HCT116 (cell line): Measurements from ENCODE around the gene LRRC4C.

Source experiments
- ATF3 ChIP-seq: IDR thresholded peaks from 2 replicates; pipeline ENCODE4 v1.6.1; 2012
- CTCF ChIP-seq, 3 experiments: fragments of 200-600 bp in 1 of 3; sonication (generic) in 1 of 3; IDR thresholded peaks in 2 of 3; conservative IDR thresholded peaks in 1 of 3; 2 replicates each; pipeline ENCODE4 v1.5.1; 2012 to 2017; ENCODE audit warnings: low read depth in 2 of 3, low read length in 2 of 3, antibody characterized with exemption in 1 of 3, borderline replicate concordance in 1 of 3, control low read depth in 1 of 3, mild to moderate bottlenecking in 1 of 3, mixed read lengths in 1 of 3, mixed run types in 1 of 3, moderate library complexity in 1 of 3; ENCODE audit not compliant: insufficient read depth in 1 of 3
- EGR1 ChIP-seq: IDR thresholded peaks from 2 replicates; pipeline ENCODE4 v1.6.1; 2012; ENCODE audit warnings: low read depth
- EZH2phosphoT487 ChIP-seq: fragments of 200-600 bp; IDR thresholded peaks from 2 replicates; pipeline ENCODE4 v1.6.1; 2018; ENCODE audit warnings: antibody characterized with exemption, borderline replicate concordance
- JUND ChIP-seq: IDR thresholded peaks from 2 replicates; pipeline ENCODE4 v1.6.1; 2012
- POLR2A ChIP-seq: IDR thresholded peaks from 2 replicates; pipeline ENCODE4 v1.7.0; 2011; ENCODE audit warnings: borderline replicate concordance; ENCODE audit not compliant: insufficient read depth, insufficient read length; ENCODE audit errors: extremely low read depth
- POLR2AphosphoS5 ChIP-seq: IDR thresholded peaks from 2 replicates; pipeline ENCODE4 v1.6.1; 2011; ENCODE audit warnings: mild to moderate bottlenecking, low read depth, low read length, moderate library complexity
- REST ChIP-seq: IDR thresholded peaks from 2 replicates; pipeline ENCODE4 v1.6.1; 2012; ENCODE audit warnings: low read depth
- SIN3A ChIP-seq: IDR thresholded peaks from 2 replicates; pipeline ENCODE4 v1.6.1; 2012; ENCODE audit warnings: low read depth
- TCF7L2 ChIP-seq: IDR thresholded peaks from 2 replicates; pipeline ENCODE4 v1.7.0; 2011; ENCODE audit warnings: borderline replicate concordance, inconsistent platforms; ENCODE audit not compliant: insufficient read depth, insufficient read length; ENCODE audit errors: extremely low read depth
- YY1 ChIP-seq: IDR thresholded peaks from 2 replicates; pipeline ENCODE4 v1.6.1; 2011; ENCODE audit warnings: low read length, low read depth, moderate library complexity, mild to moderate bottlenecking; ENCODE audit not compliant: insufficient replicate concordance; ENCODE audit errors: extremely low read depth
- ZFX ChIP-seq: fragments of 450-650 bp; IDR thresholded peaks from 2 replicates; pipeline ENCODE4 v1.6.1; 2017
- ZNF274 ChIP-seq: fragments of 200-500 bp; sonication (Bioruptor generic); IDR thresholded peaks from 2 replicates; pipeline ENCODE4 v1.6.1; 2014; ENCODE audit warnings: mild to moderate bottlenecking, low read depth, low read length, inconsistent platforms

- no peak for TF ChIP-seq YY1
- TF ChIP-seq CTCF (IDR thresholded peaks at IDR 0.05 in 2 of 3, conservative IDR thresholded peaks at IDR 0.05 in 1 of 3; ENCODE audit: borderline replicate concordance in 1 of 3, insufficient read depth in 1 of 3, low read depth in 2 of 3, low read length in 2 of 3), result no peak
- TF ChIP-seq ZFX, result no peak
- TF ChIP-seq TCF7L2, result no peak
- TF ChIP-seq POLR2A, result no peak
- TF ChIP-seq REST, result no peak
- TF ChIP-seq SIN3A, result no peak
- TF ChIP-seq POLR2AphosphoS5, result no peak
- no peak for TF ChIP-seq EZH2phosphoT487
- TF ChIP-seq ATF3, result no peak
- TF ChIP-seq EGR1, result no peak
- TF ChIP-seq ZNF274, result no peak
- TF ChIP-seq JUND, result no peak
Observed at GRCh38 chr11:41394521-41395195, 64.8 kb downstream of the LRRC4C start.
